ENCODE results near the gene DLGAP1. TPM values are rescaled to one million over a fixed set of nuclear protein-coding genes. Genes with fewer than 3 reads are reported as not detected.

The DLGAP1 gene
- polyA plus RNA-seq, 4 donors: 0.22 to 0.47 TPM; not detected in 2

GRCh38 chr18:3819961-3820360, 635.1 kb downstream of the DLGAP1 start:
- Histone ChIP-seq H3K9me3 (ENCODE audit: control insufficient read depth in 2 of 2, insufficient read depth in 1 of 2, low read depth in 1 of 2, low read length in 1 of 2) (no peaks in the 10 kb centered on the region), H3K27ac (ENCODE audit: low read depth in 1 of 3, low read length in 2 of 3) (no peak overlapping the region), H3K4me1 (ENCODE audit: control insufficient read depth in 3 of 3, insufficient read depth in 2 of 3, low read depth in 1 of 3, low read length in 2 of 3) (peaks cover 0 to 10% (median 0%) of the 10 kb centered on the region in 3 donors), H3K27me3 (ENCODE audit: control insufficient read depth in 3 of 3, insufficient read depth in 3 of 3, low read length in 3 of 3) (no peaks in the 10 kb centered on the region), H3K4me3 (ENCODE audit: low read depth in 1 of 3, low read length in 3 of 3) (no peak overlapping the region), H3K36me3 (ENCODE audit: control insufficient read depth in 3 of 3, insufficient read depth in 2 of 3, low read depth in 1 of 3, low read length in 3 of 3) (no peaks in the 10 kb centered on the region)
- no peak for DNase-seq
- 78 to 93% (median 90%) methylated on average over 7 of the region's 7 CpGs for WGBS, 3 donors
- no peak for FAIRE-seq

GRCh38 chr18:3816610-3817363, 638.3 kb downstream of the DLGAP1 start:
- Histone ChIP-seq H3K4me3 (ENCODE audit: low read depth in 1 of 3, low read length in 3 of 3) (no peak overlapping the region), H3K27me3 (ENCODE audit: control insufficient read depth in 3 of 3, insufficient read depth in 3 of 3, low read length in 3 of 3) (no peaks in the 10 kb centered on the region), H3K4me1 (ENCODE audit: control insufficient read depth in 3 of 3, insufficient read depth in 2 of 3, low read depth in 1 of 3, low read length in 2 of 3) (peaks cover 0 to 10% (median 0%) of the 10 kb centered on the region in 3 donors), H3K36me3 (ENCODE audit: control insufficient read depth in 3 of 3, insufficient read depth in 2 of 3, low read depth in 1 of 3, low read length in 3 of 3) (no peaks in the 10 kb centered on the region), H3K9me3 (ENCODE audit: control insufficient read depth in 2 of 2, insufficient read depth in 1 of 2, low read depth in 1 of 2, low read length in 1 of 2) (no peaks in the 10 kb centered on the region), H3K27ac (ENCODE audit: low read depth in 1 of 3, low read length in 2 of 3) (peak overlapping the region in 1 of 3 donors; percentile 82)
- DNase-seq: peak; percentile 88 to 91
- 41 to 53% (median 52%) methylated on average over 3 of the region's 3 CpGs for WGBS, 3 donors
- no peak for FAIRE-seq

- no peak overlapping the region for H3K4me3 ChIP-seq (ENCODE audit: low read depth in 1 of 3, low read length in 3 of 3)
- 69 to 83% (median 71%) methylated on average over 2 of the region's 2 CpGs for WGBS, 3 donors
- H3K36me3 ChIP-seq (ENCODE audit: control insufficient read depth in 3 of 3, insufficient read depth in 2 of 3, low read depth in 1 of 3, low read length in 3 of 3): no peaks in the 10 kb centered on the region
- FAIRE-seq (no peak), DNase-seq (no peak)
- H3K9me3 ChIP-seq (ENCODE audit: control insufficient read depth in 2 of 2, insufficient read depth in 1 of 2, low read depth in 1 of 2, low read length in 1 of 2): no peaks in the 10 kb centered on the region
- H3K27me3 ChIP-seq (ENCODE audit: control insufficient read depth in 3 of 3, insufficient read depth in 3 of 3, low read length in 3 of 3): no peaks in the 10 kb centered on the region
- H3K4me1 ChIP-seq (ENCODE audit: control insufficient read depth in 3 of 3, insufficient read depth in 2 of 3, low read depth in 1 of 3, low read length in 2 of 3): peaks cover 0 to 10% (median 0%) of the 10 kb centered on the region in 3 donors
- H3K27ac ChIP-seq (ENCODE audit: low read depth in 1 of 3, low read length in 2 of 3): peak overlapping the region in 1 of 3 donors; percentile 82
Measured at GRCh38 chr18:3815991-3816390, 639.1 kb downstream of the DLGAP1 start.

GRCh38 chr18:3814816-3815215, 640.3 kb downstream of the DLGAP1 start:
- Histone ChIP-seq H3K27ac (ENCODE audit: low read depth in 1 of 3, low read length in 2 of 3) (no peak overlapping the region), H3K27me3 (ENCODE audit: control insufficient read depth in 3 of 3, insufficient read depth in 3 of 3, low read length in 3 of 3) (no peaks in the 10 kb centered on the region), H3K4me1 (ENCODE audit: control insufficient read depth in 3 of 3, insufficient read depth in 2 of 3, low read depth in 1 of 3, low read length in 2 of 3) (peaks cover 0 to 10% (median 0%) of the 10 kb centered on the region in 3 donors), H3K36me3 (ENCODE audit: control insufficient read depth in 3 of 3, insufficient read depth in 2 of 3, low read depth in 1 of 3, low read length in 3 of 3) (no peaks in the 10 kb centered on the region), H3K9me3 (ENCODE audit: control insufficient read depth in 2 of 2, insufficient read depth in 1 of 2, low read depth in 1 of 2, low read length in 1 of 2) (no peaks in the 10 kb centered on the region), H3K4me3 (ENCODE audit: low read depth in 1 of 3, low read length in 3 of 3) (no peak overlapping the region)
- FAIRE-seq (no peak), DNase-seq (no peak)
- 70 to 86% (median 71%) methylated on average over 3 of the region's 3 CpGs for WGBS, 3 donors

- Histone ChIP-seq H3K4me1 (ENCODE audit: control insufficient read depth in 3 of 3, insufficient read depth in 2 of 3, low read depth in 1 of 3, low read length in 2 of 3) (no peaks in the 10 kb centered on the region), H3K9me3 (ENCODE audit: control insufficient read depth in 2 of 2, insufficient read depth in 1 of 2, low read depth in 1 of 2, low read length in 1 of 2) (no peaks in the 10 kb centered on the region), H3K27me3 (ENCODE audit: control insufficient read depth in 3 of 3, insufficient read depth in 3 of 3, low read length in 3 of 3) (no peaks in the 10 kb centered on the region), H3K27ac (ENCODE audit: low read depth in 1 of 3, low read length in 2 of 3) (no peak overlapping the region), H3K4me3 (ENCODE audit: low read depth in 1 of 3, low read length in 3 of 3) (no peak overlapping the region), H3K36me3 (ENCODE audit: control insufficient read depth in 3 of 3, insufficient read depth in 2 of 3, low read depth in 1 of 3, low read length in 3 of 3) (no peaks in the 10 kb centered on the region)
- DNase-seq (no peak), FAIRE-seq (no peak)
- 63 to 69% (median 69%) methylated on average over 2 of the region's 2 CpGs for WGBS, 3 donors
Measured at GRCh38 chr18:3810296-3810695, 644.8 kb downstream of the DLGAP1 start.

- Histone ChIP-seq H3K36me3 (ENCODE audit: control insufficient read depth in 3 of 3, insufficient read depth in 2 of 3, low read depth in 1 of 3, low read length in 3 of 3) (no peaks in the 10 kb centered on the region), H3K27ac (ENCODE audit: low read depth in 1 of 3, low read length in 2 of 3) (no peak overlapping the region), H3K4me3 (ENCODE audit: low read depth in 1 of 3, low read length in 3 of 3) (no peak overlapping the region), H3K9me3 (ENCODE audit: control insufficient read depth in 2 of 2, insufficient read depth in 1 of 2, low read depth in 1 of 2, low read length in 1 of 2) (no peaks in the 10 kb centered on the region), H3K4me1 (ENCODE audit: control insufficient read depth in 3 of 3, insufficient read depth in 2 of 3, low read depth in 1 of 3, low read length in 2 of 3) (no peaks in the 10 kb centered on the region), H3K27me3 (ENCODE audit: control insufficient read depth in 3 of 3, insufficient read depth in 3 of 3, low read length in 3 of 3) (no peaks in the 10 kb centered on the region)
- 75 to 88% (median 85%) methylated on average over 6 of the region's 6 CpGs for WGBS, 3 donors
- FAIRE-seq: no peak
- DNase-seq: no peak
Measured at GRCh38 chr18:3808985-3809780, 645.9 kb downstream of the DLGAP1 start.

GRCh38 chr18:3806656-3807055, 648.5 kb downstream of the DLGAP1 start:
- 79 to 89% (median 83%) methylated on average over 4 of the region's 4 CpGs for WGBS, 3 donors
- Histone ChIP-seq H3K9me3 (ENCODE audit: control insufficient read depth in 2 of 2, insufficient read depth in 1 of 2, low read depth in 1 of 2, low read length in 1 of 2) (no peaks in the 10 kb centered on the region), H3K4me1 (ENCODE audit: control insufficient read depth in 3 of 3, insufficient read depth in 2 of 3, low read depth in 1 of 3, low read length in 2 of 3) (no peaks in the 10 kb centered on the region), H3K27me3 (ENCODE audit: control insufficient read depth in 3 of 3, insufficient read depth in 3 of 3, low read length in 3 of 3) (no peaks in the 10 kb centered on the region), H3K4me3 (ENCODE audit: low read depth in 1 of 3, low read length in 3 of 3) (no peak overlapping the region), H3K36me3 (ENCODE audit: control insufficient read depth in 3 of 3, insufficient read depth in 2 of 3, low read depth in 1 of 3, low read length in 3 of 3) (no peaks in the 10 kb centered on the region), H3K27ac (ENCODE audit: low read depth in 1 of 3, low read length in 2 of 3) (no peak overlapping the region)
- no peak for DNase-seq
- no peak for FAIRE-seq

- no peak for DNase-seq
- Histone ChIP-seq H3K36me3 (ENCODE audit: control insufficient read depth in 3 of 3, insufficient read depth in 2 of 3, low read depth in 1 of 3, low read length in 3 of 3) (no peaks in the 10 kb centered on the region), H3K9me3 (ENCODE audit: control insufficient read depth in 2 of 2, insufficient read depth in 1 of 2, low read depth in 1 of 2, low read length in 1 of 2) (no peaks in the 10 kb centered on the region), H3K4me3 (ENCODE audit: low read depth in 1 of 3, low read length in 3 of 3) (no peak overlapping the region), H3K27me3 (ENCODE audit: control insufficient read depth in 3 of 3, insufficient read depth in 3 of 3, low read length in 3 of 3) (no peaks in the 10 kb centered on the region), H3K27ac (ENCODE audit: low read depth in 1 of 3, low read length in 2 of 3) (no peak overlapping the region), H3K4me1 (ENCODE audit: control insufficient read depth in 3 of 3, insufficient read depth in 2 of 3, low read depth in 1 of 3, low read length in 2 of 3) (no peaks in the 10 kb centered on the region)
- WGBS, 3 donors: 92 to 96% (median 95%) methylated on average over 4 of the region's 4 CpGs
- FAIRE-seq: no peak
Measured at GRCh38 chr18:3804336-3804735, 650.8 kb downstream of the DLGAP1 start.
